Lung (tissue), 12 donors: Measurements from ENCODE around the gene ODAD3. TPM values are rescaled to one million over a fixed set of nuclear protein-coding genes. Genes with fewer than 3 reads are reported as not detected.
"Not testable (repeated sequence)": the region's sequence is repeated elsewhere in the genome, so short reads cannot be mapped to it uniquely, and the experiment has no call there.

Experiments used
- ATAC-seq: fragments of 200-7000 bp; cut with Tn5 transposase; one replicate; pipeline ENCODE4 v1.9.1; 2020; ENCODE audit warnings: moderate number of reproducible peaks; ENCODE audit not compliant: insufficient read depth, low FRiP score
- DNase-seq, 3 donors: peaks; one replicate each; pipeline ENCODE4 v3.0.0-alpha.2; 2013 to 2017
- H3K27ac ChIP-seq, 2 donors: one replicate each; pipeline ENCODE4 v1.5.1; 2013; ENCODE audit warnings: mild to moderate bottlenecking in 2 of 2, moderate library complexity in 2 of 2, control low read depth in 1 of 2, inconsistent platforms in 1 of 2, low read depth in 1 of 2, low read length in 1 of 2
- H3K27me3 ChIP-seq, 3 donors: one replicate each; pipeline ENCODE4 v1.5.1; 2013; ENCODE audit warnings: low read length in 2 of 3; ENCODE audit not compliant: control insufficient read depth in 3 of 3, insufficient read depth in 3 of 3
- H3K36me3 ChIP-seq, 4 donors: one replicate each; pipeline ENCODE4 v1.5.1; 2013; ENCODE audit warnings: low read length in 4 of 4, mild to moderate bottlenecking in 1 of 4, moderate library complexity in 1 of 4; ENCODE audit not compliant: control insufficient read depth in 4 of 4, insufficient read depth in 4 of 4
- H3K4me1 ChIP-seq, 5 donors: one replicate each; pipeline ENCODE4 v1.5.1; 2013; ENCODE audit warnings: low read length in 5 of 5, mild to moderate bottlenecking in 2 of 5, moderate library complexity in 1 of 5; ENCODE audit not compliant: control insufficient read depth in 5 of 5, insufficient read depth in 5 of 5
- H3K4me3 ChIP-seq: one replicate; pipeline ENCODE4 v1.5.1; 2013; ENCODE audit warnings: mild to moderate bottlenecking, control low read depth, moderate library complexity
- H3K9ac ChIP-seq, 2 donors: one replicate each; pipeline ENCODE4 v1.5.1; 2013; ENCODE audit warnings: low read length in 2 of 2, control low read depth in 1 of 2; ENCODE audit not compliant: insufficient read depth in 1 of 2
- H3K9me3 ChIP-seq, 4 donors: one replicate each; pipeline ENCODE4 v1.5.1; 2013; ENCODE audit warnings: low read length in 3 of 4, mild to moderate bottlenecking in 1 of 4, moderate library complexity in 1 of 4; ENCODE audit not compliant: control insufficient read depth in 4 of 4, insufficient read depth in 3 of 4
- CTCF ChIP-seq: IDR thresholded peaks from 2 replicates; pipeline ENCODE4 v1.5.1; 2012; ENCODE audit warnings: mild to moderate bottlenecking; ENCODE audit errors: control extremely low read depth, extremely low read depth
- WGBS, 2 donors: extraction: QIAGEN DNeasy Blood & Tissue Kit; methylation state at CpG; one replicate each; pipeline ENCODE4 v1.1.7; 2013; 5-methylcytosine and 5-hydroxymethylcytosine counted together
- polyA plus RNA-seq, 2 donors: library from polyadenylated mRNA; stranded (reverse); fragments of 200-250 nt; gene quantifications; one replicate each; pipeline ENCODE4 v1.2.1, GENCODE V29; 2013
- total RNA-seq, 2 donors: library from RNA; depleted of rRNA in 1 of 2; stranded (reverse); fragments of >200 nt in 1 of 2; gene quantifications; one replicate each; pipeline ENCODE4 v1.2.1, GENCODE V29; 2014 to 2021
- donor health status: control.
- donor health status: control.
- donor health status: Bipolar disorder and iron deficiency.
- donor health status: healthy.
- donor health status: DM: yes; HTN: yes; CAD: no.

ODAD3 gene
- total and polyA plus RNA-seq, 4 donors, result 2.0 to 9.8 (median 4.2) TPM

- DNase-seq, result no peak
- Histone ChIP-seq H3K4me3 (no peak overlapping the region), H3K4me1 (peaks cover 0 to 4% (median 0%) of the 10 kb centered on the region in 5 donors), H3K27me3 (peaks cover 0 to 23% (median 21%) of the 10 kb centered on the region in 3 donors), H3K9ac (no peak overlapping the region), H3K27ac (no peak overlapping the region), H3K9me3 (no peaks in the 10 kb centered on the region), H3K36me3 (no peaks in the 10 kb centered on the region)
- 81 to 87% methylated on average over 8 of the region's 8 CpGs for WGBS, 2 donors
- ATAC-seq, result no peak
- TF ChIP-seq CTCF, result no peak
These were observed 40.9 kb upstream of the ODAD3 start for GRCh38 chr19:11475861-11476260.

- not testable (repeated sequence) for H3K9me3 ChIP-seq, H3K9ac ChIP-seq, ATAC-seq, DNase-seq, H3K4me3 ChIP-seq, H3K4me1 ChIP-seq, H3K36me3 ChIP-seq, H3K27ac ChIP-seq
- 96 to 100% methylated on average over 3 of the region's 3 CpGs for WGBS, 2 donors
- peaks cover 0 to 23% (median 21%) of the 10 kb centered on the region in 3 donors for H3K27me3 ChIP-seq
These were observed 40.4 kb upstream of the ODAD3 start for GRCh38 chr19:11475343-11475742.

GRCh38 chr19:11473725-11474124 lies 38.8 kb upstream of the ODAD3 start:
- Histone ChIP-seq H3K36me3 (no peaks in the 10 kb centered on the region), H3K4me1 (no peaks in the 10 kb centered on the region), H3K4me3 (no peak overlapping the region), H3K9me3 (no peaks in the 10 kb centered on the region), H3K27me3 (peaks cover 0 to 15% (median 15%) of the 10 kb centered on the region in 3 donors), H3K9ac (no peak overlapping the region), H3K27ac (no peak overlapping the region)
- 77 to 92% methylated on average over 4 of the region's 4 CpGs for WGBS, 2 donors
- DNase-seq, result no peak
- TF ChIP-seq CTCF, result no peak
- no peak for ATAC-seq

GRCh38 chr19:11468266-11468845 lies 33.4 kb upstream of the ODAD3 start:
- not testable (repeated sequence) for H3K4me1 ChIP-seq, DNase-seq, ATAC-seq, H3K9ac ChIP-seq, H3K36me3 ChIP-seq, H3K27ac ChIP-seq, H3K27me3 ChIP-seq, H3K4me3 ChIP-seq, H3K9me3 ChIP-seq
- 64 to 78% methylated on average over 8 of the region's 8 CpGs for WGBS, 2 donors
